WTC11 (cell line): ENCODE data around the gene PRRX1. TPM values are rescaled to one million over a fixed set of nuclear protein-coding genes. Genes with fewer than 3 reads are reported as not detected.

Source experiments
- ATAC-seq: fragments of 200-7000 bp; cut with Tn5 transposase; 2 replicates; pipeline ENCODE4 v1.10.0; 2021; ENCODE audit warnings: mild to moderate bottlenecking, moderate library complexity
- Bru-seq: library from RNA; stranded (reverse); fragments of 400-500 nt; gene quantifications from one replicate; lab custom pipeline; 2021; lab: Mats Ljungman, UMichigan
- CTCF ChIA-PET: fragments of 300-600 bp; sonication (Branson Sonifier 250); formaldehyde crosslinking; loops from one replicate; lab custom pipeline; 2021; ENCODE audit warnings: antibody characterized with exemption; lab: Charles Lee
- POLR2A ChIA-PET: fragments of 350-600 bp; sonication (Branson Sonifier 250); formaldehyde crosslinking; loops from one replicate; lab custom pipeline; 2021; ENCODE audit warnings: antibody characterized with exemption; lab: Charles Lee
- DNase-seq: peaks from one replicate; pipeline ENCODE4 v3.0.0; 2021; ENCODE audit warnings: low spot score
- H3K27ac Mint-ChIP-seq: 2 replicates; pipeline ENCODE4 v1.8.0; 2021; ENCODE audit warnings: mixed read lengths
- H3K27me3 Mint-ChIP-seq: 2 replicates; pipeline ENCODE4 v1.8.0; 2021; ENCODE audit warnings: low read depth, mild to moderate bottlenecking, moderate library complexity, mixed read lengths
- H3K36me3 Mint-ChIP-seq: 2 replicates; pipeline ENCODE4 v1.8.0; 2021; ENCODE audit warnings: mixed read lengths
- H3K4me1 Mint-ChIP-seq: 2 replicates; pipeline ENCODE4 v1.8.0; 2022; ENCODE audit warnings: mixed read lengths
- H3K4me3 Mint-ChIP-seq: 2 replicates; pipeline ENCODE4 v1.8.0; 2021; ENCODE audit warnings: mild to moderate bottlenecking, moderate library complexity, mixed read lengths
- H3K9me3 Mint-ChIP-seq: 2 replicates; pipeline ENCODE4 v1.8.0; 2021; ENCODE audit warnings: mixed read lengths
- ARID4B ChIP-seq: sonication (generic); formaldehyde crosslinking; IDR thresholded peaks from 2 replicates; pipeline ENCODE4 v1.8.0; 2023; ENCODE audit warnings: missing genetic modification reagents, mild to moderate bottlenecking, borderline replicate concordance
- CDX4 ChIP-seq: fragments of 250-450 bp; sonication (Bioruptor Pico); IDR thresholded peaks from 2 replicates; pipeline ENCODE4 v1.9.0; 2021; ENCODE audit warnings: moderate library complexity, mild to moderate bottlenecking, inconsistent platforms, borderline replicate concordance
- EMX1 ChIP-seq: fragments of 250-450 bp; sonication (Bioruptor Pico); IDR thresholded peaks from 2 replicates; pipeline ENCODE4 v1.8.0; 2021; ENCODE audit warnings: mild to moderate bottlenecking
- HMGXB4 ChIP-seq: sonication (generic); formaldehyde crosslinking; IDR thresholded peaks from 2 replicates; pipeline ENCODE4 v1.8.1; 2023; ENCODE audit warnings: mild to moderate bottlenecking, moderate library complexity, missing genetic modification reagents
- MYBL2 ChIP-seq: sonication (generic); formaldehyde crosslinking; IDR thresholded peaks from 2 replicates; pipeline ENCODE4 v1.8.1; 2023; ENCODE audit warnings: mild to moderate bottlenecking, moderate library complexity, missing genetic modification reagents
- PRDM15 ChIP-seq: sonication (generic); formaldehyde crosslinking; IDR thresholded peaks from 2 replicates; pipeline ENCODE4 v1.8.0; 2022; ENCODE audit warnings: missing genetic modification reagents
- TCF7 ChIP-seq: sonication (generic); formaldehyde crosslinking; IDR thresholded peaks from 2 replicates; pipeline ENCODE4 v1.8.0; 2022; ENCODE audit warnings: mild to moderate bottlenecking, low read depth, missing genetic modification reagents, moderate library complexity
- TEAD4 ChIP-seq: sonication (generic); formaldehyde crosslinking; IDR thresholded peaks from 2 replicates; pipeline ENCODE4 v1.8.0; 2022; ENCODE audit warnings: mild to moderate bottlenecking, missing genetic modification reagents
- USF1 ChIP-seq: sonication (generic); formaldehyde crosslinking; IDR thresholded peaks from 2 replicates; pipeline ENCODE4 v1.8.0; 2022; ENCODE audit warnings: mild to moderate bottlenecking, missing genetic modification reagents
- ZMAT4 ChIP-seq: fragments of 250-450 bp; sonication (Bioruptor Pico); IDR thresholded peaks from 2 replicates; pipeline ENCODE4 v1.9.0; 2021; ENCODE audit warnings: mild to moderate bottlenecking
- ZNF121 ChIP-seq: sonication (generic); formaldehyde crosslinking; IDR thresholded peaks from 2 replicates; pipeline ENCODE4 v1.8.0; 2023; ENCODE audit warnings: missing genetic modification reagents
- ZNF138 ChIP-seq: sonication (generic); formaldehyde crosslinking; conservative IDR thresholded peaks from 2 replicates; pipeline ENCODE4 v1.8.1; 2022; ENCODE audit warnings: mild to moderate bottlenecking, moderate library complexity, missing genetic modification reagents
- ZNF281 ChIP-seq: sonication (generic); formaldehyde crosslinking; IDR thresholded peaks from 2 replicates; pipeline ENCODE4 v1.8.0; 2023; ENCODE audit warnings: mild to moderate bottlenecking, missing genetic modification reagents
- ZNF396 ChIP-seq: fragments of 250-450 bp; sonication (Bioruptor Pico); IDR thresholded peaks from 2 replicates; pipeline ENCODE4 v1.8.0; 2021; ENCODE audit warnings: mild to moderate bottlenecking, moderate library complexity, borderline replicate concordance
- ZSCAN18 ChIP-seq: fragments of 250-450 bp; sonication (Bioruptor Pico); IDR thresholded peaks from 2 replicates; pipeline ENCODE4 v2.1.2; 2022; ENCODE audit warnings: mild to moderate bottlenecking, moderate library complexity
- long read RNA-seq, 3 experiments: library from RNA in 1 of 3; library from capped mRNA in 1 of 3; library from polyadenylated mRNA in 1 of 3; unstranded in 2 of 3; stranded (forward) in 1 of 3; transcript quantifications; one replicate each; pipeline ENCODE4 v2.0.0, GENCODE V29; 2021
- total RNA-seq: library from RNA; stranded (reverse); gene quantifications from 3 replicates; pipeline ENCODE4 v1.2.3, GENCODE V29; 2021

PRRX1 gene
- total RNA-seq, result 0.14 to 0.31 TPM (median 0.14 TPM) in 3 replicates
- percentile 3 among the genes with signal in this experiment for Bru-seq, nascent RNA
- long read RNA-seq, experiment 1, result 0 reads
- long read RNA-seq, experiment 2, result 0 reads
- long read RNA-seq, experiment 3, result 0 reads

GRCh38 chr1:170664093-170664827, at the start of gene PRRX1:
TSS of gene PRRX1 (plus strand) at chr1:170664131. CDS start at chr1:170664219, 88 bp downstream.
- POLR2A ChIA-PET, result interaction anchor here (0.6 kb wide), 1 partner anchor 805 kb away, joined by 6 read pairs; no protein-coding TSS in a partner anchor
- no peaks in the 10 kb centered on the region for H3K9me3 Mint-ChIP-seq
- H3K4me3 Mint-ChIP-seq, result peak within 1 kb of the TSS; percentile 75
- H3K27ac Mint-ChIP-seq, result no peak within 1 kb of the TSS
- H3K36me3 Mint-ChIP-seq, result no peaks in the 10 kb centered on the region
- CTCF ChIA-PET, result interaction anchor here (1.2 kb wide), 1 partner anchor 25 kb away, joined by 4 read pairs; no protein-coding TSS in a partner anchor
- peaks cover 71% of the 10 kb centered on the region for H3K4me1 Mint-ChIP-seq
- ATAC-seq, result no peak; the same call in 1 of the 2 replicates
- DNase-seq, result peak; percentile 54
- TF ChIP-seq ZNF396 (CRISPR knock-in tag) (no peak), CDX4 (CRISPR knock-in tag) (no peak), EMX1 (CRISPR knock-in tag) (no peak), MYBL2 (no peak), ARID4B (no peak), USF1 (CRISPR knock-in tag) (no peak), ZNF138 (no peak)
- peaks cover 100% of the 10 kb centered on the region for H3K27me3 Mint-ChIP-seq

GRCh38 chr1:170617591-170618330, 46.2 kb upstream of the PRRX1 start:
- ChIA-PET CTCF (no interaction called here), POLR2A (interaction anchor here (0.6 kb wide), 1 partner anchor 32 kb away, joined by 3 read pairs; no protein-coding TSS in a partner anchor)
- no peak overlapping the region for H3K4me3 Mint-ChIP-seq
- DNase-seq (no peak), ATAC-seq (no peak)
- H3K9me3 Mint-ChIP-seq, result peaks cover 6% of the 10 kb centered on the region
- no peaks in the 10 kb centered on the region for H3K36me3 Mint-ChIP-seq
- H3K27ac Mint-ChIP-seq, result no peak overlapping the region
- no peaks in the 10 kb centered on the region for H3K4me1 Mint-ChIP-seq
- H3K27me3 Mint-ChIP-seq, result peaks cover 4% of the 10 kb centered on the region
- TF ChIP-seq PRDM15 (CRISPR knock-in tag) (no peak), ZNF281 (CRISPR knock-in tag) (no peak), HMGXB4 (CRISPR knock-in tag) (no peak), TCF7 (CRISPR knock-in tag) (no peak), ZNF121 (CRISPR knock-in tag) (no peak), ZMAT4 (no peak), TEAD4 (CRISPR knock-in tag) (no peak), ZSCAN18 (CRISPR knock-in tag) (no peak)
